Measurements from ENCODE around the gene WBP1.

WBP1 gene

DNA sequence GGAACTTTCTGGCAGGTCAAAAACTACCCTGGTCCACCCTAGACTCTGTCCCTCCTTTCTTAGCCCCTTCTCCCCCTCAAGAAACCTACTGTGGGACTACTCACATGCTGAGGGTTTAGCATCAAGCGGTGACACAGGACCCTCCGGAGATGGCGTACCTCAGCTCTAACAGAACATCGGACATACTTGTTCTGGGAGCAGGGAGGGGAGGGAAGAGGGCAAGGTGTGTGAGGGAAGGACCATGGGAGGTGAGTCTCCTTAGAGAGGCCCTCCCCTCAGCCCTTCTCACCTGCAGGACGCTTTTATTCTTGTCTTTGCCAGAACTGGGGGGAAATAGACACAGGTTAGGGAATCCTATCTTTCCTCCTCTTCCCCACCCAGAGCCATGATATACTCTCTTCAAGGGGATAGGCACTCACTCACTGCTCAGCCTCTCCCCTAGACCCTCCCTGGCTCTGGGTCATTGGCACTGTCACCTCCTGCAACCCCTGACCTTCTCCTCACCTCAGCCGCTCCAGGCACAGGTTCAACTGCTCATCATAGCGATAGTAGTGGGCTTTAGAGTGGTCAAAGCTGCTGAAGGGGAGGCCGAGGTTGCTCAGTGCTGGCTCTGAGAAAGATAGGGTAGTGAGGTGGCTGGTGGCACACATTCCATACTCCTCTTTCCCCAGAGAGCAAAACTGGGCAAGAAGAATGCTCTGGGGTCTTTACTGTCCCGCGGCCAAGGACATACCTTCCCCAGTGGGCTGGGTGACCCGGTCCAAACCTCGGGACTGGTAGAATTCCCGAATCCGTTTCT lies 47.4 kb downstream of the WBP1 start:
- DNase-seq = no peak

GRCh38 chr2:74507145-74507925 lies 49.1 kb downstream of the WBP1 start, which contains the start of gene PCGF1:
PCGF1 (minus strand) TSS chr2:74507695; CDS start chr2:74507668, 27 bp downstream.
- peak; percentile 94 for DNase-seq

DNA sequence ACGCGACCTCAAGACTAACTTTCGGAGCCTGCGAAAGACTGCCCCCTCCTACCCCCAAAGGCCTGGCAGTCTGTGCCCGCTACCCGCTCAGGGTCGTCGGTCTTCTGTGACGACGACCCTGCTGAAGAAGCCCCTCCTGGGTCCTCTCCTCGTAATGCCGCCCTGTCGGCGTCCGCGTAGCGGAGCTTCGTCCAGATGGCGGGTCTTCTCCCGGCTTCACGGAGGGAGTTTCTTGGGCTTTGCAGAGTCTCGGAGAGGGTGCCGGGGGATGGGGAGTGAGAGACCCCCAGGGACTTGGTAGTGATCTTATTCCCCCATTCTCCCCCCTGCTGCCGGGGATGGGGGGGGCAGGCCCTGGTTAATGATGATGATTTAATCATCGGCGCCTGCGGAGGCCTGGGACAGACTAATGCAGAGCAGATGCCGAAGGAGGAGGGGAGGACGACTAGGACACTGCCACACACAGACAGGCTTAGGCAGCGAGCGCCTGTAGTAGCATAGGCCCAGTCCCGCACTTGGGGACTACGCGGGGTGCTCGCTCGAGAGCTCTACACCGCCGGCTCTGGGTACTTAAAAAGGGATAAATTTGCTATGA lies 49.8 kb downstream of the WBP1 start:
- no peak for DNase-seq

DNA sequence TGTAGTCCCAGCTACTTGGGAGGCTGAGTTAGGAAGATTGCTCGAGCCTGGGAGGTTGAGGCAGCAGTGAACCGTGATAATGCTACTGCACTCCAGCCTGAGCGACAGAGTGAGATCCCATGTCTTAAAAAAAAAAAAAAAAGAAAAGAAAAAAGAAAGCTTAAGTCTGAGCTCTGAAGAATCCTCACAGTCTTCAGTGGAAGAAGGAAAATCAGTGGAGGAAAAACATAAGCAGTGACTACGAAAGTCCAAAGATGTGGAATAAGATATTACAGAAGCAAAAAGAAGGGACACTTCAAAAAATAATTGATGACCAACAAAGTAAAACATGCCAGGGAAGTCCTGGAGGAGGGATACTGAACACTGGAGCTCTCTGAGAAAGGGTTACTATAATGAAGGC lies 52.0 kb downstream of the WBP1 start:
- no peak for DNase-seq

Data from 8988T (cell line).